Stimulated activated memory B cell treated with anti-CD40 and anti-IgM and Interleukin-4, amounts not matched to agents 10 μg/mL and 1 μg/mL and 100 μg/mL, for 72 hours (primary cell): ENCODE measurements around the gene IRAK1BP1.
"Not testable (repeated sequence)": the region's sequence is repeated elsewhere in the genome, so short reads cannot be mapped to it uniquely, and the experiment has no call there.

Experiments
- ATAC-seq: fragments of 150-1000 bp; cut with Tn5 transposase; 2 replicates; pipeline ENCODE4 v1.10.0; 2021
- H3K27ac Mint-ChIP-seq: one replicate; pipeline ENCODE4 v1.8.0; 2022; ENCODE audit warnings: mild to moderate bottlenecking, mixed read lengths
- H3K27me3 Mint-ChIP-seq: one replicate; pipeline ENCODE4 v1.8.0; 2022; ENCODE audit warnings: mixed read lengths
- H3K36me3 Mint-ChIP-seq: one replicate; pipeline ENCODE4 v1.8.0; 2022; ENCODE audit warnings: mixed read lengths
- H3K4me1 Mint-ChIP-seq: one replicate; pipeline ENCODE4 v1.8.0; 2022; ENCODE audit warnings: mixed read lengths
- H3K4me3 Mint-ChIP-seq: one replicate; pipeline ENCODE4 v1.8.0; 2022; ENCODE audit warnings: mild to moderate bottlenecking, moderate library complexity, mixed read lengths
- H3K9me3 Mint-ChIP-seq: one replicate; pipeline ENCODE4 v1.8.0; 2022; ENCODE audit warnings: mixed read lengths

IRAK1BP1 gene

DNA sequence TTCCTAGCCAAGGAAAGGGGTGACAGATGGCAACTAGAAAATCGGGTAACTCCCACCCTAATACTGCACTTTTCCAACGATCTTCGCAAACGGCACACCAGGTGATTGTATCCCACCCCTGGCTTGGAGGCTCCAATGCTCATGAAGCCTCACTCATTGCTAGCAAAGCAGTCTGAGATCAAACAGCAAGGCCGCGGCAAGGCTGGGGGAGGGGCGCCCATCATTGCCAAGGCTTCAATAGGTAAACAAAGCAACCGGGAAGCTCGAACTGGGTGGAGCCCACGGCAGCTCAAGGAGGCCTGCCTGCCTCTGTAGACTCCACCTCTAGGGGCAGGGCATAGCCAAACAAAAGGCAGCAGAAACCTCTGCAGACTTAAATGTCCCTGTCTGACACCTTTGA lies 53.8 kb downstream of the IRAK1BP1 start:
- H3K36me3 Mint-ChIP-seq, H3K4me3 Mint-ChIP-seq, H3K4me1 Mint-ChIP-seq, ATAC-seq, H3K27me3 Mint-ChIP-seq, H3K27ac Mint-ChIP-seq: not testable (repeated sequence)
- peaks cover 27% of the 10 kb centered on the region for H3K9me3 Mint-ChIP-seq

GRCh38 chr6:78925317-78925716 lies 58.0 kb downstream of the IRAK1BP1 start:
- no peak overlapping the region for H3K4me3 Mint-ChIP-seq
- no peak overlapping the region for H3K27ac Mint-ChIP-seq
- no peaks in the 10 kb centered on the region for H3K4me1 Mint-ChIP-seq
- no peak for ATAC-seq
- no peaks in the 10 kb centered on the region for H3K27me3 Mint-ChIP-seq
- H3K36me3 Mint-ChIP-seq: no peaks in the 10 kb centered on the region
- H3K9me3 Mint-ChIP-seq: peaks cover 25% of the 10 kb centered on the region

- Mint-ChIP-seq H3K4me1 (no peaks in the 10 kb centered on the region), H3K36me3 (peaks cover 8% of the 10 kb centered on the region), H3K4me3 (no peak overlapping the region), H3K27ac (no peak overlapping the region), H3K27me3 (no peaks in the 10 kb centered on the region), H3K9me3 (peaks cover 5% of the 10 kb centered on the region)
- no peak for ATAC-seq
These were observed 68.2 kb downstream of the IRAK1BP1 start for GRCh38 chr6:78935553-78935952.

DNA sequence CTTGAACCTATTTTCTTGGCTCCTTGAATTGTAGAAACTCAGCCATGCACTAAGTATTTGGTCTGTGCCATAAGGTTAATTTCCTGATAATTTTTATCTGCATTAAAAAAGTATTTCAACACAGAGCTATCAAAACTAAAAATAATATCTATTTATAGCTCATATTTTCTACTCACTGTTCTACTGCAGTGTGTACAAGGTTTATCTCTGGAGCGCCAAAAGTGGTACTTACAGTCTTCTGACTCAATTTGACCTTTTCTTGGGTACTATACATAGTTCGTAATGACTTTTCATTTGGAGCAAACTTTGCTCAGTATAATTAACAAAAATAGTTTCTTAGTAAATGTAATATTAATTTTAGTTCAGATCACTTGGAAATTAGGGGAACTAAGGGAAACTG lies 69.2 kb downstream of the IRAK1BP1 start:
- H3K4me1 Mint-ChIP-seq: no peaks in the 10 kb centered on the region
- H3K27me3 Mint-ChIP-seq: no peaks in the 10 kb centered on the region
- peaks cover 16% of the 10 kb centered on the region for H3K36me3 Mint-ChIP-seq
- no peak overlapping the region for H3K27ac Mint-ChIP-seq
- ATAC-seq: no peak
- no peak overlapping the region for H3K4me3 Mint-ChIP-seq
- peaks cover 5% of the 10 kb centered on the region for H3K9me3 Mint-ChIP-seq

- Mint-ChIP-seq H3K36me3 (peaks cover 56% of the 10 kb centered on the region), H3K4me3 (no peak overlapping the region), H3K27me3 (no peaks in the 10 kb centered on the region), H3K27ac (no peak overlapping the region), H3K4me1 (no peaks in the 10 kb centered on the region), H3K9me3 (no peaks in the 10 kb centered on the region)
- ATAC-seq: no peak
These were observed 75.1 kb downstream of the IRAK1BP1 start for GRCh38 chr6:78942446-78942845.

DNA sequence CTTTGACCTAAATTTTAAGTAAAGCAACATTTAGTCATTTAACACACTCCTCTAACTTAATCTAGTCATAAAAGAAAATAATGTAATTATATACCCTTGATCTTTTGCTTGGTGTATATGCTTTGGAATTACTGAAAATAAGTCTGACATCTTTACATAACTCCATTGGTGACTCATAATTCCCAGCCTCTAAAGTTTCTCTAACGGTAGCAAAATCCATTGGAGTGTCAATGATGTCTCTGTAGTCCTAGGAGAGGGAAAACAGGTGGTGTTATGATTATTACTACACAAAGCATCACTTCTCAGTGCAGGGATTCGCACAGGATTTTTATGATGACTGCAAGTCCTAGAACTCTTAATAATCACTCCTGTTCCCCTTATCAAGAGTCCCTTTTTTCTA lies 80.2 kb downstream of the IRAK1BP1 start:
- Mint-ChIP-seq H3K4me1 (no peaks in the 10 kb centered on the region), H3K9me3 (peaks cover 9% of the 10 kb centered on the region), H3K27me3 (no peaks in the 10 kb centered on the region), H3K27ac (no peak overlapping the region), H3K4me3 (no peak overlapping the region), H3K36me3 (peaks cover 77% of the 10 kb centered on the region)
- no peak for ATAC-seq

DNA sequence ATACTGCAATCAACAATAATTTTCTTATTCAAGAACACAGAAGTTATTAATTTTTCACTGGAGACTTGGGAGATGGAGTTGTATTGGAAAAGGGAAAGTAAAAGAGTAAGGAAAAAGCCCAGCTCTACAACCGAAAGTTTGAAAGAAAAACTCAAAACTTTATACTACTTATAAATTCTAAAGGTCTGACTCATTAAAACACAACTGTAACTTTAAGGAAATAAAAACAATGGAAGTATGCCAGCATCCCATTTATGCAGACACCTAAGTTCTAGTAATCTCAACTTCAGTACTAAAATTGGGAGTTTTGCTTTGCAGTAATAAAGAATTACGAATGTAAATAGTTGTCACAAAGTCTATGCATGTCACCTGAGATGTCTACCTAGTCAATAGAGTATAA lies 80.6 kb downstream of the IRAK1BP1 start:
- ATAC-seq: no peak
- Mint-ChIP-seq H3K27ac (no peak overlapping the region), H3K4me3 (no peak overlapping the region), H3K9me3 (peaks cover 9% of the 10 kb centered on the region), H3K36me3 (peaks cover 80% of the 10 kb centered on the region), H3K27me3 (no peaks in the 10 kb centered on the region), H3K4me1 (no peaks in the 10 kb centered on the region)

DNA sequence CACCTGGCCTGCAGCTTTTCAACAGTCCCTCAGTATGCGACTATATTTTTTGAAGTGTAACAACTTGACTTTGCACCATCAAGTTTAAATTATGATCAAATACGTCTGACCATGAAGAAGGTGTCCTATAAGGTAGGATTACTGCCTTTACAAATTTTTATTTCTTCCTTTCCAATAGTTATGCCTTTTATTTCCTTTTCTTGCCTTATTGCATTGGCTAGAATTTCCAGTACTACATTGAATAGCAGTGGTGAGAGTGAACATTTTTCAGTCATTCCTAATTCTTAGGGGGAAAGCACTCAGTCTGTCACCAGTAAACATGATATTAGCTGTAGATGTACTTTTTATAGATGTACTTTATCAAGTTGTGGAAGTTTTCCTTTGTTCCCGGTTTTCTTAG lies 81.4 kb downstream of the IRAK1BP1 start:
- peaks cover 9% of the 10 kb centered on the region for H3K9me3 Mint-ChIP-seq
- no peaks in the 10 kb centered on the region for H3K27me3 Mint-ChIP-seq
- peaks cover 80% of the 10 kb centered on the region for H3K36me3 Mint-ChIP-seq
- H3K27ac Mint-ChIP-seq: no peak overlapping the region
- H3K4me3 Mint-ChIP-seq: no peak overlapping the region
- no peaks in the 10 kb centered on the region for H3K4me1 Mint-ChIP-seq
- ATAC-seq: no peak

DNA sequence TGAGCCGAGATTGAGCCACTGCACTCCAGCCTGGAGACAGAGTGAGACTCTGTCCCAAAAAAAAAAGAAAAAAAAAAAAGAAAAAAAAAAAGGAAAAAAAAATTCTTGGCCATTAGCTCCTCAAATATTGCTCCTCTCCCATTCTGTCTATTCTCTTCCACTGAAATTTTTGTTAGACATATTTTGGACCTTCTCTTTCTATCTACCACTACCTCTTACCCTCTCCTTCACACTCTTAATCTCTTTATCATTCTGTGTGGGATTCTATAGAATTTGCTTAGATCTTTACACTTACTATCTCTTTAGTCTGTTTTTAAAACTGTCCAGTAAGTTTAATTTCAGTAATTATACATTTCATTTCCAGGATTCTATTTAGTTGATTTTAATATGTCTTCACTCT lies 85.0 kb downstream of the IRAK1BP1 start:
- Mint-ChIP-seq H3K4me3 (no peak overlapping the region), H3K36me3 (peaks cover 85% of the 10 kb centered on the region), H3K27ac (no peak overlapping the region), H3K9me3 (peaks cover 9% of the 10 kb centered on the region), H3K27me3 (no peaks in the 10 kb centered on the region), H3K4me1 (no peaks in the 10 kb centered on the region)
- no peak for ATAC-seq
